Breast epithelium (tissue), 3 donors: Measurements from ENCODE around the gene OR2Z1.

Experiments
- POLR2A ChIP-seq: fragments of 450-650 bp; IDR thresholded peaks from one replicate; pipeline ENCODE4 v1.6.1; 2016; ENCODE audit warnings: antibody characterized with exemption, mild to moderate bottlenecking, moderate library complexity
- POLR2AphosphoS5 ChIP-seq, 3 donors: sonication (generic); formaldehyde crosslinking; IDR thresholded peaks; one replicate each; pipeline ENCODE4 v1.6.1; 2017; ENCODE audit warnings: antibody characterized with exemption in 3 of 3
- TF ChIP-seq, protein P1 (sequence below), 3 donors: fragments of 450-650 bp; IDR thresholded peaks; one replicate each; pipeline ENCODE4 v1.5.1; 2016 to 2017; ENCODE audit warnings: antibody characterized with exemption in 3 of 3, mild to moderate bottlenecking in 3 of 3, moderate library complexity in 3 of 3

DNA sequence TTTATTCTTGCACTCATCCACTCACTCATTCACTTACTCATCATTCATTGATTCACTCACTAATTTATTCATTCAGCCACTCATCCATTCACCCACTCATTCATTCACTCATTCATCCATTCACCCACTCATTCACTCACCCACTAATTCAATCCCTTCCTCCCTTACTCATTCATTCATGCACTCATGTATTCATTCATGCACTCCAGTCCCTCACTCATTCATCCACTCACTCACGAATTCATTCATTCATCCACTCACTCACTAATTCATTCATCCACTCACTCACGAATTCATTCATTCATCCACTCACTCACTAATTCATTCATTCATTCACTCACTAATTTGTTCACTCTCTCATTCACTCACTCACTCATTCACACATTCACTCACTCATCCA, 39.0 kb upstream of the OR2Z1 start:
- TF ChIP-seq, protein P1, sequence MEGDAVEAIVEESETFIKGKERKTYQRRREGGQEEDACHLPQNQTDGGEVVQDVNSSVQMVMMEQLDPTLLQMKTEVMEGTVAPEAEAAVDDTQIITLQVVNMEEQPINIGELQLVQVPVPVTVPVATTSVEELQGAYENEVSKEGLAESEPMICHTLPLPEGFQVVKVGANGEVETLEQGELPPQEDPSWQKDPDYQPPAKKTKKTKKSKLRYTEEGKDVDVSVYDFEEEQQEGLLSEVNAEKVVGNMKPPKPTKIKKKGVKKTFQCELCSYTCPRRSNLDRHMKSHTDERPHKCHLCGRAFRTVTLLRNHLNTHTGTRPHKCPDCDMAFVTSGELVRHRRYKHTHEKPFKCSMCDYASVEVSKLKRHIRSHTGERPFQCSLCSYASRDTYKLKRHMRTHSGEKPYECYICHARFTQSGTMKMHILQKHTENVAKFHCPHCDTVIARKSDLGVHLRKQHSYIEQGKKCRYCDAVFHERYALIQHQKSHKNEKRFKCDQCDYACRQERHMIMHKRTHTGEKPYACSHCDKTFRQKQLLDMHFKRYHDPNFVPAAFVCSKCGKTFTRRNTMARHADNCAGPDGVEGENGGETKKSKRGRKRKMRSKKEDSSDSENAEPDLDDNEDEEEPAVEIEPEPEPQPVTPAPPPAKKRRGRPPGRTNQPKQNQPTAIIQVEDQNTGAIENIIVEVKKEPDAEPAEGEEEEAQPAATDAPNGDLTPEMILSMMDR (IDR thresholded peaks at IDR 0.05), result no peak
- no peak for TF ChIP-seq POLR2AphosphoS5 (IDR thresholded peaks at IDR 0.05)
- TF ChIP-seq POLR2A, result no peak
